HG03521 (cell line): ENCODE results near the gene BMPR1B.
"Not testable (repeated sequence)": the region's sequence is repeated elsewhere in the genome, so short reads cannot be mapped to it uniquely, and the experiment has no call there.

ENCODE experiments used
- ATAC-seq: cut with Tn5 transposase; IDR thresholded peaks from one replicate; pipeline ENCODE4 v1.9.1; 2021; ENCODE audit warnings: mild to moderate bottlenecking, moderate library complexity; ENCODE audit not compliant: unreplicated experiment

The BMPR1B gene

GRCh38 chr4:94831607-94832006, 73.9 kb downstream of the BMPR1B start:
- no peak for ATAC-seq

DNA sequence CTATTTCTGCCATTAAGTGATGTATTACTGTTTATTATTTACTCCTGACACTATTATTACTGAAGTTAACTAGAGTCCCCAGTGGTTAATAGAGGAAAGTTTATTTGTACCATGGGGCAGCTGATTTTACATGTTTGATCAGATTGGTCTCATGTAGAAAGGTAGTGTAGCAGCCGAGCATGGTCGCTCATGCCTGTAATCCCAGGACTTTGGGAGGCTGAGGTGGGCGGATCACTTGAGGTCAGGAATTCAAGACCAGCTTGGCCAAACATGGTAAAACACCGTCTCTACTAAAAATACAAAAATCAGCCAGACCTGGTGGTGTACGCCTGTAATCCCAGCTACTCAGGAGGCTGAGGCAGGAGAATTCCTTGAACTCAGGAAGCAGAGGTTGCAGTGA, 74.6 kb downstream of the BMPR1B start:
- not testable (repeated sequence) for ATAC-seq

DNA sequence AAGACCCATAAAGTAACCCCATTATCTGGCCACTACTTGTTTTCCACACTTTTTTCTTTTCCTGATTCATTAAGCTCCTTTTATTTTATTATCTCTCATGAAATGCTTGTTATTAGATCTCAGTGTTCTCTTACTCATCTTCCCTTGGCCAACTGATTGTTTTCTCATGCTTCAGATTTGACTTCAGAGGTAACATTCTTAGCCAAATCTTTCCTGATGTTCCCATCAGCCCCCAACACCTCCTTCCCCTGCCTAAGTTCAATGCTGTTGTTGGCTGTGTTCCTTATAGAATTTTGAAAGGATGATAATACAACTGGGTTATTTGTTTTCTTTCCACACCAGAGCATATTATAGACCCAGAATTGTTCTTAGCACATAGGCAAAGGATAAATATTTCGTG, 75.6 kb downstream of the BMPR1B start:
- no peak for ATAC-seq

- ATAC-seq: no peak
These were observed 76.7 kb downstream of the BMPR1B start for GRCh38 chr4:94834501-94834900.

GRCh38 chr4:94841166-94841863, 83.6 kb downstream of the BMPR1B start:
- not testable (repeated sequence) for ATAC-seq

DNA sequence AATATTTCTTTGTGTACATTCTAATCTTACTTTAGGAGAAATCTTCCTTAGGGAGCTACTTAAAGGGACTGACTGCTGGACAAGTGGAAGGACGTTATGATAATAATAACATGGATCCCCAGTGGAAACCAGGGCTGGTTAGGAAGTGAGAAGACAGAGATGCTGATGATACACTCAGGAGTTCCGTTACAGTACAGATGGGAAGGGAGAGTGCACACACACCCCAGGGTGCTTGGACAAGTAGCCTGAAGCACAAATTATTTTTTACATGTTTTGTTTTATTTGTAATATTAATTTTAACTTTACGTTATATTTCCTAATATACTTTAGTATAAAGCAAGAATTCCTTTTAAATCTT, 84.1 kb downstream of the BMPR1B start:
- ATAC-seq: no peak

- no peak for ATAC-seq
These were observed 85.5 kb downstream of the BMPR1B start for GRCh38 chr4:94843216-94843615.

GRCh38 chr4:94848326-94848725, 90.6 kb downstream of the BMPR1B start:
- no peak for ATAC-seq

DNA sequence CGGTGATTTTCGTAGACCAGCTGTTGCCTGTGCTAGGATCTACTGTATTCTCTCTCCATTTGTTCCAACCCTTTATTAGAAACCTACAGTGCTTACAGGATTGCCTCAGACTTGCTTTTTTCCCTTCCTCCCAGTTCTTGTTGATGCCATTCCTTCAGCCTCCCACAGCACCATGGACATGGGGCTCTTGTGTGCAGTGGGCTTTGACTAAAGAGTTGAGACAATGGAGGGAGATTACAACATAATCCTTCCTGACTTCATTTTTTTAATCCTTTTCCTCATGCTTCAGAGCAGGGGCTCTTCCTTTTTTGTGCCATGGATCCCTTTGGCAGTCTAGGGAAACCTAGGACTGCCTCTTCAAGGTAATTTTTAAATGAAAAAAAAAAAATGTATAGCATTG, 92.1 kb downstream of the BMPR1B start:
- ATAC-seq: no peak

- ATAC-seq: no peak
These were observed 94.9 kb downstream of the BMPR1B start for GRCh38 chr4:94852616-94853015.

DNA sequence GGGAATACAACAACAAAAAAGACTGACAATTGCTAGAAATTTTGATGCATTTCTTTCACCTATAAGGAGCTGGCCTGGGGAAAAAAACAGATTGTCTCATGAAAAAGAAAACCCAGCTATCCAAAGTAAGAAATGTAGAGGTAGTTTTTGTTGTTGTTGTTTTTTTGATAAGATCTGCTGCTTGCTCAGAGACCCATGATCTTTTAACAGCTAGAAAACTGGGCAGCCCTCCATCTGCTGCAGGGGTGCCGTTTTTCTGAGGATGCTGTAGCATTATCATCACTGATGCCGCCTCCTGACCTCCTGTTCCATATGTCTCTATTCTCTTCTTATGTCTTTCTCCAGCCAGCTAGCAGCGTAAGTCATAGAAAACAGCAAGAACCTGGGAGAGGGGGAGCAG, 98.3 kb downstream of the BMPR1B start:
- ATAC-seq: no peak

- no peak for ATAC-seq
These were observed 112.4 kb downstream of the BMPR1B start for GRCh38 chr4:94870146-94870545.

DNA sequence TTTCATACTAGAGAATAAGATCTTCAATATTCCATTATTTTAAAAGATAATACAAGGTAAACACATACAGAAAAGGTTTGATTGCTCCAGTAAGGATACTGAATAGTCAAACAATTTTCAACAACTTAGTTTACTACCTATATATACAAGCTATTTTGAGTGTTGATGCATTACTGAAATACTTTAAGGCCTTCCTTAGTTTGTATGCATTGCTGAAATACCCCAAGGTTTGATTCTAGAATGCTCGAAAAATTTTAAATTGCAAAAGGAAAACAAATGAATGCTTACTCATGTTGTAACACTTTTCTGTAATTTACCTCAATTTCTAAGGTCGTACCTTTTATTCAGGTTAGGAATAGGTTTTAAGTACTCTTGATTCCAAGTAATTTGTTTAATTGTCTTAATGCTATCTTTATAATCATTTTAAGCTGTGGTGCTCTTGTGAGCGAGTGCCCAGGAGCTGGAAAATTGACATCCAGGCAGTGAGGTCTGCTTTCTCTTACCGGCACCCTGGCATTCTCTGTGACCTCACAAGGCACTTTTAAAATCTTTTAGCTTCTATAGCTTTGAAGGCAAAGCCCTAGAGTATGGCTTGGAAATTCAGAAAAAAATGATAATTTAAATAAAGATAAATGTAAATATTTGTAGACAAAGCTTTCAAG, 114.0 kb downstream of the BMPR1B start:
- no peak for ATAC-seq

DNA sequence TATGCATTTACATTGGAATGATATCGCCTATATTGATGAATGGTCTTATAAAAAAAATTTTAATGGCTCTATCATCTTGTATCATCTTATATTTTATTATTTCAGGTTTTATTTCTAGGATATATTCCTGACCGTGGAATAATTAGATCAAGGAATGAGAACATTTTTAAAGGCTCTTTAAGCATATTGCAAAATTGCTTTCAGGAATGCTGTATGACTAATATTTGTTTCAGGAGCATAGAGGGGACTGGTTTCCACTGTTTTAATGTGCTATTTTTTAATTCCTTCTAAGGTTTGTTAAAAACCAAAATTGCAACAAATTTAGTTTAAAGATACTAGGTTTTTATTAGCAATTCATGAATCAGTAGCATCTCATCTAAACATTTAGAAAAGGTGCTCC, 120.2 kb downstream of the BMPR1B start:
- ATAC-seq: no peak

DNA sequence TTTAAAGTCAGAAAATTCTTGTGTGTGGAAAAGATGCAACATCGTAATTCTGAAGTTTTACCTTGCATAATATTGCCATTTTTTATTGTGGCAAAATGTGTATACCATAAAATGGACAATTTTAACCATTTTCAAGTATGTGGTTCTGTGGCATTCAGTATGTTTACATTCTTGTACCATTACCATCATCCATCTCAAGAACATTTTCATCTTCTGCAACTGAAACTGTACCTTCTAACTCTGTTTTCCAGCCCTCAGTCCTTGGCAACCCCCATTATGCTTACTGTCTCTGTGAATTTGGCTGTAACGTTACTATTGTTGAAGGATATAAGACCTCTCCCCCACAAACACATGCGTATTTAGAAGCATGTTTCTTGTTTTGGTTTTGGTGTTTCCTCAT, 123.2 kb downstream of the BMPR1B start:
- no peak for ATAC-seq

DNA sequence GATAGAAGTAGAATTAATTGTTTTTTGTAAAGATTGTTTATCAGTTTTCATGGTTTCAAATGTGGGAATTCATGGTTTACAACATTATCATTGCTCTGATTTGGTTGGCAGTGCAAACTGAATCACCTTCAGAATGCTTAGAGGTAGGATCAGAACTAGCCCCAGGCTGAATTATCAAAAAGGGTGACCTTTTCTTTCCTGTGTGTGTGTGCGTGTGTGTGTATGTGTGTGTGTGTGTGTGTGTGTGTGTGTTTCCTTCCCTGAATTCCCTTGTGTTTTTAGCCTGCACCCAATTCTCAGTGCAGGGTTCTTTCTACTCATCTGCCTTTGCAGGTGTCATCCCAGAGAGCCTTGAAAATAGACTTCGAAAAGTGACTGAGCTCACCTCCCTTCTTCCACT, 125.0 kb downstream of the BMPR1B start:
- ATAC-seq: no peak

GRCh38 chr4:94887027-94887426, 129.3 kb downstream of the BMPR1B start:
- no peak for ATAC-seq

DNA sequence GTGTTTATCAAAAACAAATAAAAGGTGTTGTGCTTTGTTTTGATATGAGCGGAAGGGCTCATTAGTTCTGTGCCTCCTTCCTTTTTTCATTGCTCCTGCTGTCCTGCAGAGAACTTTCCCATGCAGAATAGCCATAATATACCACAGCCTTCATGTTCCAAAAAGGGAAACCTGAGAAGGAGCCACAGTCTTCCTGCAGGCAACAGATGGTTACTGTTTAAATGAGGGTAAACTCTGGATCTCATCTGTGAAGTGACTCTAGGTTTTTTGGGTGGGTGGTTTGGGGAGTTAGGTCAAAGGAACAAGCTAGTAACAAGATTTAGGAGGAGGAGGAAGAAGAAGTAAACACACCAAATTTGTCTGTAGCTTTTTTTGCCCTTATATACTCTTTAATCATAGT, 131.8 kb downstream of the BMPR1B start:
- ATAC-seq: no peak

- ATAC-seq: no peak
These were observed 132.2 kb downstream of the BMPR1B start for GRCh38 chr4:94889946-94890345.

DNA sequence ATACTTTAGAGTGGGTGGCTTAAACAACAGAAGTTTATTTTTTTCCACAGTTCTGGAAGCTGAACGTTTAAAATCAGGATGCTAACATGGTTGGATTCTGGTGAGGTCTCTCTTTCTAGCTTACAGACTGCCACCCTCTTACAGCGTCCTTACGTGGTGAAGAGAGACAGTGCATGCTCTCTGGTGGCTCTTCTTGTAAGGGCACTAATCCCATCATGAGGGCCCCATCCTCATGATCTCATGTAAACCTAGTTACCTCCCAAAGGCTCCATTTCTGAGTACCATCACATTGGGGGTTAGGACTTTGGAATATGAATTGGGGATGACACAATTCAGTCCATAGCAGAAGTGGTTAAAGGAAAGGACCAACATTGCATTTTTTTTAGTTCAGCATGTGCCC, 132.8 kb downstream of the BMPR1B start:
- ATAC-seq: no peak

DNA sequence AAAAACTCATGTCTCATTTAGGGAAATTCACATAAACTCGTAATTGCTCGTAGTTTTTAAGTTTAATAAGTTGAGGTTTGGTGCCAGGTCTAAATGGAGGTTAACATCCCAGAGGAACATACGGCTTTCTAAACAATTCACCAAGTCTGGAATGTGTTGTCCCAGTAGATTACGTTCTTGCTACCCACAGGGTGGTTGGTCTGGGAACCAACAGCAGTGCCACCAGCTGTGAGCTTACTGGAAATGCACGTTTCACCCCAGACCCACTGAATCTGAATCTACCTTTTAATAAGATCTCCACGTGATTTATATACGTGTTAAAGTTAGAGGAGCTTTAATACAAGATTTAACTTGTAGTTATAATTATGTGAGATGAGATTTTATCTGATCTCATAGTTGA, 134.3 kb downstream of the BMPR1B start:
- no peak for ATAC-seq

DNA sequence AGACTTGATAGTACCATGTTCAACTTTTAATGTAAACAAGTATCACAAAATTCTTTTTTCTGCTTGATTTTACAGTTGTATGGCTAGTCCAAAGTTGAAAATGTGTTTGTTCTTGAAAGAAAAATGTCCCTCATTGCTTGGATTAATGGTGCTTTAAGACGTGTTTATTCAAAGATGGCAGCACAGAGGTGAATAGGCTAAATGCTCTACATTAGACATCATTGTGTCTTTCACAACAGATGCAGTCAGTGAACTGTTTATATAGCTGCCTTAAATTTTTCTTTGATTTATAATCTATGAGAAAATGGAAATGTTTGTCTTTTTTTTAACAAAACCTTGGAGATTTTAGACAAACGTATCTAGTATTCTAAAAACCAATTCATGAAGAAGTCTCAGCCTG, 137.3 kb downstream of the BMPR1B start:
- no peak for ATAC-seq

DNA sequence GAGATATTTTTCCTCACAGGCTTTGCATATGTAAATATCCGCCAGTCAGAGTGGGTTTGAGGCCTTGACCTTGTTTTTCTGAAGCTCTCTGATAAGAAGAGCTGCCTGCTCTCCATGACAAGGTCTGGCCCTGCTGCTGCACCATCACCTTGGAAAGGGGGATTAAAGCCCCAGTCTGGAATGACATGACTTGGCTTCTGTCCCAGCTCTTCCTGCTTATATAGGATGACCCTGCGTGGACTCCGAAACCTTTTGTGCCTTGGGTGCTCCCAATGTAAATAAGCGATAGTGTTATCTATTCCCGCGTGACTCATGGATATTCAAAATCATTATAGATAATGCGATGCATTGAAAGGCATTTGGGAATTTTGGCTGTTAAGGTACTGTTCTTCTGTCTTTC, 139.3 kb downstream of the BMPR1B start:
- ATAC-seq: no peak
